Osteocyte (in vitro differentiated cells): ENCODE data around the gene PARP8. TPM values are rescaled to one million over a fixed set of nuclear protein-coding genes. Genes with fewer than 3 reads are reported as not detected.

Source experiments
- DNase-seq: peaks from one replicate; pipeline ENCODE4 v3.0.0; 2021; ENCODE audit warnings: mixed read lengths; ENCODE audit not compliant: unreplicated experiment; ENCODE audit errors: extremely low spot score
- H3K27ac Mint-ChIP-seq: one replicate; pipeline ENCODE4 v1.8.0; 2021; ENCODE audit warnings: mild to moderate bottlenecking, mixed read lengths; ENCODE audit not compliant: unreplicated experiment
- H3K27me3 Mint-ChIP-seq: one replicate; pipeline ENCODE4 v1.8.0; 2021; ENCODE audit warnings: mixed read lengths; ENCODE audit not compliant: unreplicated experiment
- H3K36me3 Mint-ChIP-seq: one replicate; pipeline ENCODE4 v1.8.0; 2021; ENCODE audit warnings: mixed read lengths; ENCODE audit not compliant: unreplicated experiment
- H3K4me1 Mint-ChIP-seq: one replicate; pipeline ENCODE4 v1.8.0; 2021; ENCODE audit warnings: mixed read lengths; ENCODE audit not compliant: unreplicated experiment
- H3K4me3 Mint-ChIP-seq: one replicate; pipeline ENCODE4 v1.8.0; 2021; ENCODE audit warnings: mild to moderate bottlenecking, moderate library complexity, mixed read lengths; ENCODE audit not compliant: unreplicated experiment
- H3K9me3 Mint-ChIP-seq: one replicate; pipeline ENCODE4 v1.8.0; 2021; ENCODE audit warnings: mixed read lengths; ENCODE audit not compliant: unreplicated experiment
- total RNA-seq: library from RNA; stranded (reverse); gene quantifications from 2 replicates; pipeline ENCODE4 v1.2.1, GENCODE V29; 2021
- TF ChIP-seq, protein P1 (sequence below): fragments of 200-600 bp; sonication (generic); IDR thresholded peaks from 2 replicates; pipeline ENCODE4 v1.5.0; 2021; ENCODE audit warnings: antibody characterized with exemption, mild to moderate bottlenecking, moderate library complexity

Gene PARP8
- total RNA-seq, 1 donor from 2014 or later, result 23.9 TPM

DNA sequence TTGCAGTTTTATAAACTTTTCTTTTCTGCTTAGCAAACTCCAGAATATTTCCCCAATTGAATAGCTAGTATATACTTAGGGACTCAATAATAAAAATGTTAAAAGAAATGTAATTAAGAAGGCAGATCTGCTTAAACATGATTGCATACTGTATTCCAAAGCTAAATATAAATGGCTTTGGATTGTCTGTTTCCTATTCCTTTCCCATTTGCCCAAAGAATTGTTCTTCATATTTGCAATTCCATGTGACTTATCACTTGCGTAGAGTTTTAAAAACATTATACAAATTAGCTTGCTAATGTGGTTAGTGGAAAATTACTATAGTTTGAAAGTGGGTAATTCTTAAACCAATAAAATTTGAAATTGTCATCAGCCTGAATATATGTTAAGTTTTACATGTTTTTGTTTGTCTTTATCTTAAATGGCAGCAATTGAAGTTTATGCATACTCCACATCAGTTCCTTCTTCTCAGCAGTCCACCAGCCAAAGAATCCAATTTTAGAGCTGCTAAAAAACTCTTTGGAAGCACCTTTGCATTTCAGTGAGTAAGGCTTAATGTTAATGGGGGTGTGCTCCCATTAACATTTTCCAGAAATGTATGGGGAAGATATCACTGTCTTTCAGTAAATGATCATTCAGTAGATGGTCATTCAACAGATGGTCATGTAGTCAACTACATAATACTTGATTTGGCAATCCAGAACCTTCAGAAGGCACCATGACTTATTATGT, 161.2 kb downstream of the PARP8 start:
- Mint-ChIP-seq H3K36me3 (peaks cover 24% of the 10 kb centered on the region), H3K4me1 (no peaks in the 10 kb centered on the region), H3K27ac (no peak overlapping the region), H3K4me3 (no peak overlapping the region), H3K9me3 (no peaks in the 10 kb centered on the region), H3K27me3 (no peaks in the 10 kb centered on the region)
- TF ChIP-seq, protein P1, sequence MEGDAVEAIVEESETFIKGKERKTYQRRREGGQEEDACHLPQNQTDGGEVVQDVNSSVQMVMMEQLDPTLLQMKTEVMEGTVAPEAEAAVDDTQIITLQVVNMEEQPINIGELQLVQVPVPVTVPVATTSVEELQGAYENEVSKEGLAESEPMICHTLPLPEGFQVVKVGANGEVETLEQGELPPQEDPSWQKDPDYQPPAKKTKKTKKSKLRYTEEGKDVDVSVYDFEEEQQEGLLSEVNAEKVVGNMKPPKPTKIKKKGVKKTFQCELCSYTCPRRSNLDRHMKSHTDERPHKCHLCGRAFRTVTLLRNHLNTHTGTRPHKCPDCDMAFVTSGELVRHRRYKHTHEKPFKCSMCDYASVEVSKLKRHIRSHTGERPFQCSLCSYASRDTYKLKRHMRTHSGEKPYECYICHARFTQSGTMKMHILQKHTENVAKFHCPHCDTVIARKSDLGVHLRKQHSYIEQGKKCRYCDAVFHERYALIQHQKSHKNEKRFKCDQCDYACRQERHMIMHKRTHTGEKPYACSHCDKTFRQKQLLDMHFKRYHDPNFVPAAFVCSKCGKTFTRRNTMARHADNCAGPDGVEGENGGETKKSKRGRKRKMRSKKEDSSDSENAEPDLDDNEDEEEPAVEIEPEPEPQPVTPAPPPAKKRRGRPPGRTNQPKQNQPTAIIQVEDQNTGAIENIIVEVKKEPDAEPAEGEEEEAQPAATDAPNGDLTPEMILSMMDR, result no peak
- no peak for DNase-seq

DNA sequence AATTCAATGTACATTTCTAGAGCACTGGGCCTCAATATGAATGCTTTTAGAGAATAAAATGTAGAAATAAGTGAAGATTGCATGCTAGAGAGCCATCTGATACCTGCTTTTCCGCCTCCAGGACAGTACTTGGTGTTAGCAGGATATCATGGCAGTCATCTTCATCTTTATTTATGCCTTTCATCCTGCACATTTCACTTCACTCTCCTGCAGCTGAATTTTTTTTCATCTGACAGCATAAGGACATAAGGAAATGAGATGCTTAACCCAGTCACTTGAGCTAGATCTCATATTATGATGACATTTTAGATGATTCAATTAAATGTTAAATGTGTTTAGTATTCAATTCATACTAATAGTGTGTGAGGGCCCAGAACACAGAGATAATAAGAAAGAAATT, 162.6 kb downstream of the PARP8 start:
- DNase-seq, result no peak
- no peak overlapping the region for H3K27ac Mint-ChIP-seq
- H3K36me3 Mint-ChIP-seq, result peaks cover 22% of the 10 kb centered on the region
- H3K27me3 Mint-ChIP-seq, result no peaks in the 10 kb centered on the region
- H3K4me3 Mint-ChIP-seq, result no peak overlapping the region
- no peaks in the 10 kb centered on the region for H3K9me3 Mint-ChIP-seq
- TF ChIP-seq, protein P1, result no peak
- H3K4me1 Mint-ChIP-seq, result no peaks in the 10 kb centered on the region

DNA sequence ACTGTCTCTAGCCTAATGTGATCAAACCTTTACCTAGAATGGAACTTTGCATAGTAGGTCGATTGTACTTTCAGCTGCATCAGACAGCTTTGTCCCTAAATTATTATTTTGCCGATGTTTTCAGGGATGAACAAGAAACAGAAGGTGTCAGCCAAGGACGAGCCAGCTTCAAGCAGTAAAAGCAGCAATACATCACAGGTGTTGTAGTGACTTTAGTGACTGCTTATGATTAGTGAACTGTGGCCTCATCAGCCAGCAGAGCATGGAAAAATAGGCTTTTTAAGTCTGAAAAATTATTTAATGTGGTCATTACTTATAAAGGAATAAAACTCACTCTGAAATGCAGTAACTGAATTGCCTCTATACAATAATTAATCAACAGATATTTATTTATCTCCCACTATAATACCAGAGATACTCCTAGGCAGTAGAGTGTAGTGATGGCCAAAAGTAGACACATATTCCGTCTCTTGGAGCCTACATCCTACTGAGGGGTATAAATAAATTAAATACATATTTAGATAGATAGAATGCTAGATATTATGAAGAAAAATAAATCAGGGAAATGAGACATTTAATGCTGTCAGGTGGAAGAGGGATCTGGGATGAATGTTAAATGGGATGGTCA, 166.3 kb downstream of the PARP8 start:
- no peaks in the 10 kb centered on the region for H3K4me1 Mint-ChIP-seq
- H3K27me3 Mint-ChIP-seq, result no peaks in the 10 kb centered on the region
- peaks cover 20% of the 10 kb centered on the region for H3K36me3 Mint-ChIP-seq
- TF ChIP-seq, protein P1, result no peak
- no peaks in the 10 kb centered on the region for H3K9me3 Mint-ChIP-seq
- no peak overlapping the region for H3K4me3 Mint-ChIP-seq
- no peak overlapping the region for H3K27ac Mint-ChIP-seq
- DNase-seq, result no peak

DNA sequence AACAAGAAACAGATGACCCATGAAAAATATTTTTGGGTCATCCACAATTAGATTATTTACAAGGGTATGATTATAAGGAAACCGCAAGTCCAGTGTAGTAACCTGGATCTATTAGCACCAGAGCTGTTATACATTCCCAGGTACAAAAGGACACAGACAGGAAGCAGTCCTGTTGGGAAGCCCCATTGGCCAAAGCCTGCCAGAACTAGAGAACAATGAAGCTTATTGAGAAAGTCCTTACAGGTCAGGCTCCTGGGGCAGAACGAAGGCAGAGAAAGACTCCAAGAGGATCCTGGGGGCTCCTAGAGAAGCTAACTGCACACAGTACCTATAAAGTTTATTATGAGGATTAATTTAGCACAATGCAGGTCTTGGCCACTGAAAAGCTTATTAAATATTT, 169.9 kb downstream of the PARP8 start:
- H3K4me3 Mint-ChIP-seq, result no peak overlapping the region
- no peak overlapping the region for H3K27ac Mint-ChIP-seq
- TF ChIP-seq, protein P1, result no peak
- H3K27me3 Mint-ChIP-seq, result no peaks in the 10 kb centered on the region
- H3K36me3 Mint-ChIP-seq, result peaks cover 20% of the 10 kb centered on the region
- no peaks in the 10 kb centered on the region for H3K4me1 Mint-ChIP-seq
- H3K9me3 Mint-ChIP-seq, result no peaks in the 10 kb centered on the region
- no peak for DNase-seq

DNA sequence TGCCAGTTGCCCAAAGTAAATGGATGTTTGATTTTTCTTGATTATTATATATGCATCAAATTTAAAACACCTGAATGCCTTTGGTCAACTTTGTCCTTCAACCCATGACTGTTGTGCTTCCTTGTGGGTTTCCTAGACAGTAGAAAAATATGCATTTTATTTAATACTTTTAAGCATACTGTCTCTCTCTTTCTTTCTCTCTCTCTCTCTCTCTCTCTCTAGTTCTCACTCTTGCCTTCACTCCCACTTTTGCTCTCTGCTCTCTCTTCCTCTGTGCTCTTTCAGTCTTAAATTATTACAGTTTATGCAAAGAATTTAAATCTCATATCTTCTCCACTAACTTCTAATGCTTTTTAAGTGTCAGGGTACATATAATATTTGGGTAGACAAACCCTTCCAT, 173.0 kb downstream of the PARP8 start:
- TF ChIP-seq, protein P1, result no peak
- Mint-ChIP-seq H3K27ac (no peak overlapping the region), H3K4me1 (no peaks in the 10 kb centered on the region), H3K9me3 (no peaks in the 10 kb centered on the region), H3K36me3 (peaks cover 20% of the 10 kb centered on the region), H3K4me3 (no peak overlapping the region), H3K27me3 (no peaks in the 10 kb centered on the region)
- DNase-seq, result no peak
